Measurements from ENCODE around the gene BRPF3. TPM values are rescaled to one million over a fixed set of nuclear protein-coding genes. Genes with fewer than 3 reads are reported as not detected.

BRPF3 gene
- total RNA-seq (9.8 and 10.6 TPM in 2 replicates), polyA plus RNA-seq (10.4 and 16.0 TPM in 2 replicates), polyA minus RNA-seq (ENCODE audit: low replicate concordance) (55.8 and 61.1 TPM in 2 replicates)
- 13.5 and 14.7 TPM in 2 replicates for polyA plus RNA-seq (2012)

DNA sequence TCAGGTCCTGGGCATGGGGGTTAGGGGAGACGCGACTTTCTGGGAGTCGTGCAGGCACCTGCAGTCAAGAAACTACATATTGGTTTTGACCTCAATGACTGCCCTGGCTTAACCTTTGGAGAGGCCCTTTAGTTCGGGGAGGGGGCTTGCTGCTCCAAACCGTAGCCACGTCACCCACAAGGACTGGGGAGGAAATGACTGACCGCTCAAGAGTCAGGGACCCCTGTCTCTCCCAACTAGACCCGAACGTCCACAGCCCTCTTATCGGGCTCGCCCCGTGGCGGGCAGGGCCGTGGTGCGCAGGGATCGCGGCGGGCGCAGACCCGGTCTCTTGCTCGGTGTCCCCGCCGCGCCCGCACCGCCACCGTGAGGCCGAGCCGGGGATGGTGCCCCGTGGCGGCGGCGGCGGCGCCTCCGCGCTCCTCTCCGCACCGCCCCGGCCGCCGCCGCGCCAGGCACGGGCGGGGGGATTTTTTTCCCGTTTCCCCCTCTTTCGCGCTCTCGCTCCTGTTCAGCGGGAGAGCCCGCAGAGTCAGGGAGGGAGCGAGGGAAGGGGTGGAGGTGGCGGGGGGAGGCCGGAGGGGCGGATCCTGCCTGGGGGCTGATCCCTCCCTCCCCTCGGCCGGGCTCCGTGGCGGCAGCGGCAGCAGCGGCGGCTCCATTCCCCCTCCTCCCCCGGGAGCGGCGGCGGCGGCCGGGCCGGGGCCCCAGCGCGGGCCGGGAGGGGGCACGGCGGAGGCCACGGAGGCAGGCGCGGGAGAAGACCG is at the start of gene BRPF3:
BRPF3 (plus strand) TSS at position 632 of the 767 bp plus-strand sequence. CDS start 3,579 bp downstream, outside the sequence.
- Histone ChIP-seq H3K79me2 (ENCODE audit: control insufficient read depth, insufficient read depth, low read length) (peaks cover 40% of the 10 kb centered on the region), H3K4me2 (ENCODE audit: extremely low read depth, insufficient read depth, low read length) (peak within 1 kb of the TSS; percentile 98), H3K9me3 (ENCODE audit: control insufficient read depth, insufficient read depth, low read depth, low read length) (no peaks in the 10 kb centered on the region), H3K4me3 (replicated peaks in 1 of 4; ENCODE audit: control extremely low read depth in 1 of 4, insufficient read depth in 1 of 4, low read depth in 3 of 4, low read length in 4 of 4) (peak within 1 kb of the TSS; percentile 75 to 88 (median 78)), H2AFZ (ENCODE audit: low read length) (peak within 1 kb of the TSS; percentile 97), H3K36me3 (ENCODE audit: control insufficient read depth, insufficient read depth, low read length) (peaks cover 10% of the 10 kb centered on the region), H3K27me3 (ENCODE audit: control insufficient read depth, insufficient read depth, low read length) (no peaks in the 10 kb centered on the region), H3K27ac (ENCODE audit: insufficient read depth, low read length) (peak within 1 kb of the TSS; percentile 56), H3K4me1 (ENCODE audit: control insufficient read depth, extremely low read depth, insufficient read depth, low read length) (peaks cover 6% of the 10 kb centered on the region), H3K9ac (ENCODE audit: insufficient read depth, low read length) (peak within 1 kb of the TSS; percentile 87), H4K20me1 (ENCODE audit: control insufficient read depth, extremely low read depth, insufficient read depth, low read length) (no peaks in the 10 kb centered on the region)
- peak; percentile 69 to 71 for DNase-seq (ENCODE audit: low read depth in 2 of 2)
- no peak for TF ChIP-seq EZH2 (IDR thresholded peaks at IDR 0.05; ENCODE audit: low read length, missing control alignments)
- TF ChIP-seq, protein P1, sequence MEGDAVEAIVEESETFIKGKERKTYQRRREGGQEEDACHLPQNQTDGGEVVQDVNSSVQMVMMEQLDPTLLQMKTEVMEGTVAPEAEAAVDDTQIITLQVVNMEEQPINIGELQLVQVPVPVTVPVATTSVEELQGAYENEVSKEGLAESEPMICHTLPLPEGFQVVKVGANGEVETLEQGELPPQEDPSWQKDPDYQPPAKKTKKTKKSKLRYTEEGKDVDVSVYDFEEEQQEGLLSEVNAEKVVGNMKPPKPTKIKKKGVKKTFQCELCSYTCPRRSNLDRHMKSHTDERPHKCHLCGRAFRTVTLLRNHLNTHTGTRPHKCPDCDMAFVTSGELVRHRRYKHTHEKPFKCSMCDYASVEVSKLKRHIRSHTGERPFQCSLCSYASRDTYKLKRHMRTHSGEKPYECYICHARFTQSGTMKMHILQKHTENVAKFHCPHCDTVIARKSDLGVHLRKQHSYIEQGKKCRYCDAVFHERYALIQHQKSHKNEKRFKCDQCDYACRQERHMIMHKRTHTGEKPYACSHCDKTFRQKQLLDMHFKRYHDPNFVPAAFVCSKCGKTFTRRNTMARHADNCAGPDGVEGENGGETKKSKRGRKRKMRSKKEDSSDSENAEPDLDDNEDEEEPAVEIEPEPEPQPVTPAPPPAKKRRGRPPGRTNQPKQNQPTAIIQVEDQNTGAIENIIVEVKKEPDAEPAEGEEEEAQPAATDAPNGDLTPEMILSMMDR (conservative IDR thresholded peaks at IDR 0.05 in 1 of 2, IDR thresholded peaks at IDR 0.05 in 1 of 2; ENCODE audit: low read depth in 1 of 2, low read length in 2 of 2) = peak in 1 of 2 donors; percentile 27

DNA sequence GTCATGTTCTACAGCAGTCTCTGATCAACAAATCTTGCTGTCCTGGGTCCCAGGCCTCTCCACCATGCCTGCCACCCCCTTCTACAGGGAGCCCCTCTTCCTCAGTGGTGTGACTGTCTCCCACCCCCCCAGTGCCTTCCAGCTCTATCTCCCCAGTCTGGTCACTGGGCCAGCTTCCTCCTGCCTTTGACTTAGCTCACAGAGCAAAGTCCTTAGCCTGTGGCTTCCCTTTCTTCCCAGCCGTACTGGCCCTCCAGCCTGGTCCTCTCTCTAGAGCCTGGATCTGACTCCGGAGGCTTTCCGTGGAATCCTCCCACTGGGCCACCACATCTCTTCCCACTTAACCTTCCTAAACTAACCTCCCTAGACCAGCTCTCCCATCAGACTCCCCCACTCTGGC is 49.2 kb upstream of the BRPF3 start:
- Histone ChIP-seq H2AFZ (ENCODE audit: low read length) (no peak overlapping the region), H3K4me3 (replicated peaks in 1 of 4; ENCODE audit: control extremely low read depth in 1 of 4, insufficient read depth in 1 of 4, low read depth in 3 of 4, low read length in 4 of 4) (no peak overlapping the region), H3K4me2 (ENCODE audit: extremely low read depth, insufficient read depth, low read length) (no peak overlapping the region), H3K27me3 (ENCODE audit: control insufficient read depth, insufficient read depth, low read length) (peaks cover 3% of the 10 kb centered on the region), H3K36me3 (ENCODE audit: control insufficient read depth, insufficient read depth, low read length) (no peaks in the 10 kb centered on the region), H3K79me2 (ENCODE audit: control insufficient read depth, insufficient read depth, low read length) (no peaks in the 10 kb centered on the region), H4K20me1 (ENCODE audit: control insufficient read depth, extremely low read depth, insufficient read depth, low read length) (no peaks in the 10 kb centered on the region), H3K4me1 (ENCODE audit: control insufficient read depth, extremely low read depth, insufficient read depth, low read length) (no peaks in the 10 kb centered on the region), H3K27ac (ENCODE audit: insufficient read depth, low read length) (no peak overlapping the region), H3K9me3 (ENCODE audit: control insufficient read depth, insufficient read depth, low read depth, low read length) (no peaks in the 10 kb centered on the region), H3K9ac (ENCODE audit: insufficient read depth, low read length) (no peak overlapping the region)
- no peak for DNase-seq (ENCODE audit: low read depth in 2 of 2)
- no peak for TF ChIP-seq EZH2 (IDR thresholded peaks at IDR 0.05; ENCODE audit: low read length, missing control alignments)
- TF ChIP-seq, protein P1 (conservative IDR thresholded peaks at IDR 0.05 in 1 of 2, IDR thresholded peaks at IDR 0.05 in 1 of 2; ENCODE audit: low read depth in 1 of 2, low read length in 2 of 2) = no peak

GRCh38 chr6:36149476-36149875 is 47.1 kb upstream of the BRPF3 start:
- no peak for DNase-seq (ENCODE audit: low read depth in 2 of 2)
- no peak overlapping the region for H3K9ac ChIP-seq (ENCODE audit: insufficient read depth, low read length)
- H3K4me1 ChIP-seq (ENCODE audit: control insufficient read depth, extremely low read depth, insufficient read depth, low read length) = no peaks in the 10 kb centered on the region
- no peaks in the 10 kb centered on the region for H3K9me3 ChIP-seq (ENCODE audit: control insufficient read depth, insufficient read depth, low read depth, low read length)
- no peak overlapping the region for H3K4me3 ChIP-seq (replicated peaks in 1 of 4; ENCODE audit: control extremely low read depth in 1 of 4, insufficient read depth in 1 of 4, low read depth in 3 of 4, low read length in 4 of 4)
- H3K79me2 ChIP-seq (ENCODE audit: control insufficient read depth, insufficient read depth, low read length) = no peaks in the 10 kb centered on the region
- no peak overlapping the region for H2AFZ ChIP-seq (ENCODE audit: low read length)
- TF ChIP-seq, protein P1 (conservative IDR thresholded peaks at IDR 0.05 in 1 of 2, IDR thresholded peaks at IDR 0.05 in 1 of 2; ENCODE audit: low read depth in 1 of 2, low read length in 2 of 2) = no peak
- no peak for TF ChIP-seq EZH2 (IDR thresholded peaks at IDR 0.05; ENCODE audit: low read length, missing control alignments)
- peaks cover 3% of the 10 kb centered on the region for H3K27me3 ChIP-seq (ENCODE audit: control insufficient read depth, insufficient read depth, low read length)
- H3K4me2 ChIP-seq (ENCODE audit: extremely low read depth, insufficient read depth, low read length) = no peak overlapping the region
- no peaks in the 10 kb centered on the region for H3K36me3 ChIP-seq (ENCODE audit: control insufficient read depth, insufficient read depth, low read length)
- no peaks in the 10 kb centered on the region for H4K20me1 ChIP-seq (ENCODE audit: control insufficient read depth, extremely low read depth, insufficient read depth, low read length)
- H3K27ac ChIP-seq (ENCODE audit: insufficient read depth, low read length) = no peak overlapping the region

All from fibroblast of lung (primary cell).